ENCODE results near the gene BACH2.

BACH2 gene

DNA sequence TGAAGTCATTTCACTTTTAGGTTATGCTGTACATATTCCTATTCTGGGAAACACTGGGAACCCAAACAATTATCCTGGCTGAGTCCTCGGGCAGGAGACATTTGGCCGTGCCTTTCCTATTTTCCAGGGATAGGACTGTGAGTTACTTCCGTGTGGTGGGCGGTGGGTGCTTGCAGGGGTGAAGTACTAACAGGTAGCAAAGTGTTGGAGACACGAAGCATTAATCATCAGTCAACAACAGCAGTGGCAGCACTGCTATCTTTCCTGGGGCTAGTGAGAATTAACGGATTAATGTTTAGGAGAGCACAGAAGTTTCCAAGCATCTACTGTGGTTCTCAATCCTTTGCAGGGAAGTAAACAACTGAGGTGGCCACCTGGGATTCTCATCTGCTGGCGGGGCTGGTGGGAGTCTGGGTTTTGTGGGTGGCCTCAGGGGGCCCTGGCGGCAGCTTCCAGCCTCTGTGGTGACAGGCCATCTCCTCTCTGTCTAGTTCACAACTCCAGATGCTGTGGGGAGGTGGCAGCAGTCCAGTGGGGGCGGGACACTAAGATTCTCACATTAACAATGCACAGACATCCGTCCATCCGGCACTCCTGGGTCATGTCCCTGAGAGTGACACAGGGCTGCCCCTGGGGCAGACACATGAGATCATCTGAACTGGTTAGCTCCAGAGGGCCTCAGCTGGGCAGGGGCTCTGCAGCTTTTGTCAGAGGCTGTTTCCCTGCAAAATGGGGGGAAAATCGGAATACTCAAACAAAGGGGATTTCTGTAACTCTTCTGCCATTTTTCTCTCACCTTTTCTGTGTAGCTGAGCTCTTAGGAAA is 311.5 kb downstream of the BACH2 start:
- no peak for DNase-seq (ENCODE audit: low read depth)

DNA sequence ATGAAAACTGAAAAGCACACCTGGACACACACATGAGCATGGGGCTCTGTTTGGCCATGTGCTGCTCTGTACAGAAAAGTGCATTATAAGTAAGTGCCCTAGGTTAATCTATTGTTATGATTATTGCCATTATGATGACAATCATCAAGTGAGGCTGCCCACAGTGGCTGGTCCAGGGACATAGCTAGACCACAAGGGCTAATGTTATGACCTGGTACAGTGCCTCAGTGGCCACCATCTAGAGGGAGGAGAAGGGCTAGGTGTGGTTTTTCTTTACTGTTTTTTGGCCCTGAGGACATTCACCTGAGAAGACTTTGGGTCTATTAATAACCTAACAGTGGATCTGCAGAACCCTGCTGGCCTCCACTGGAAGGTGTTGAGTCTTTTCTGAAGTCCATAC is 316.3 kb downstream of the BACH2 start:
- TF ChIP-seq, protein P1, sequence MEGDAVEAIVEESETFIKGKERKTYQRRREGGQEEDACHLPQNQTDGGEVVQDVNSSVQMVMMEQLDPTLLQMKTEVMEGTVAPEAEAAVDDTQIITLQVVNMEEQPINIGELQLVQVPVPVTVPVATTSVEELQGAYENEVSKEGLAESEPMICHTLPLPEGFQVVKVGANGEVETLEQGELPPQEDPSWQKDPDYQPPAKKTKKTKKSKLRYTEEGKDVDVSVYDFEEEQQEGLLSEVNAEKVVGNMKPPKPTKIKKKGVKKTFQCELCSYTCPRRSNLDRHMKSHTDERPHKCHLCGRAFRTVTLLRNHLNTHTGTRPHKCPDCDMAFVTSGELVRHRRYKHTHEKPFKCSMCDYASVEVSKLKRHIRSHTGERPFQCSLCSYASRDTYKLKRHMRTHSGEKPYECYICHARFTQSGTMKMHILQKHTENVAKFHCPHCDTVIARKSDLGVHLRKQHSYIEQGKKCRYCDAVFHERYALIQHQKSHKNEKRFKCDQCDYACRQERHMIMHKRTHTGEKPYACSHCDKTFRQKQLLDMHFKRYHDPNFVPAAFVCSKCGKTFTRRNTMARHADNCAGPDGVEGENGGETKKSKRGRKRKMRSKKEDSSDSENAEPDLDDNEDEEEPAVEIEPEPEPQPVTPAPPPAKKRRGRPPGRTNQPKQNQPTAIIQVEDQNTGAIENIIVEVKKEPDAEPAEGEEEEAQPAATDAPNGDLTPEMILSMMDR (IDR thresholded peaks at IDR 0.05; ENCODE audit: insufficient read depth, low read depth, low read length, missing control alignments): no peak
- no peak for DNase-seq (ENCODE audit: low read depth)
- H3K4me3 ChIP-seq (ENCODE audit: low read depth, low read length): no peak overlapping the region

More for the DNA sequence above, 311.5 kb downstream of the BACH2 start:
- TF ChIP-seq, protein P1 (IDR thresholded peaks at IDR 0.05; ENCODE audit: insufficient read depth, low read depth, low read length, missing control alignments): no peak
- no peak overlapping the region for H3K4me3 ChIP-seq (ENCODE audit: low read depth, low read length)

DNA sequence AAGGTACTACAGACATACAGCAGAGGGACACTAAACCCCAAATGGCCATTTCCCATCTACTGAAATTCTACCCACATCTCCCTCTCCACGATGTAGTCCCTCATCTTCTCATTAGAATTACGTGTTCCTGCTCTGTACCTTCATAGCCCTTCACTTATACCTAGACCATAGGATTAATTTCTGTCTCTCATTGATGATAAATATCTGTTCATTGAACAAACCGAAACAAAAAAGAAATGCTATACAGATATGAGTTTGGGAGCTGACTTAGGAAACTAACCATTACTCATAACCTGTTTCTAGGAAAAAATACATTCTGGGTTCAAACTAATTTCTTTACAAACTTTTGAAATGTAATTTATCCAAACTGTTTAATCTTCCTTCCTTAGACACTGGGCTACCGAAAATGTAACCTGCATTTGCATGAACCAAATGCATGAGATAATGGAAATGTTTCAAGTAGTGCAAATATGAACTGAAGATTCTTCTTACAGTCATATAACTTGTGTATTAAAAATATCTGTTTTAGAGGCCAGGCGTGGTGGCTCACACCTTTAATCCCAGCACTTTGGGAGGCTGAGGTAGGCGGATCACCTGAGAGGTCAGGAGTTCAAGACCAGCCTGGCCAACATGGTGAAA is 317.0 kb downstream of the BACH2 start:
- no peak for DNase-seq (ENCODE audit: low read depth)
- TF ChIP-seq, protein P1 (IDR thresholded peaks at IDR 0.05; ENCODE audit: insufficient read depth, low read depth, low read length, missing control alignments): no peak
- H3K4me3 ChIP-seq (ENCODE audit: low read depth, low read length): no peak overlapping the region

DNA sequence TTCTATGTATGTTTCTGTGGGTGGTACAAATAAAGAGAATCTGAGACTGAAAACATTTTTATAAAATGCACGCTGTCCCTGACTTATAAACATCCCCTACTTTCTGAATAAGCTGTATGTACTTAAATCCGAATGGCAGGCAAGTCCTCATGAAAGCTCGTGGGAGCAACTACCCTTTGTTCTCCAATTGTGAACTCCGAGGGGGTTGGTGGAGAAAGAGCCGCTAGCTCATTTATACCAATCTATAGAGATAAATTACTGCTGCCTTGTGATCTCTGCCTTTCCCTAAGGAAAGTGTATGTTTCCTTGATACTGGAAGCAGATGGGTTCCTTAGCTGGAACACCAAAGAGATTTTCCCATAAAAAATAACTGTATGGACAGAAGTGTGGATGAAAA is 317.9 kb downstream of the BACH2 start:
- H3K4me3 ChIP-seq (ENCODE audit: low read depth, low read length): no peak overlapping the region
- TF ChIP-seq, protein P1 (IDR thresholded peaks at IDR 0.05; ENCODE audit: insufficient read depth, low read depth, low read length, missing control alignments): no peak

DNA sequence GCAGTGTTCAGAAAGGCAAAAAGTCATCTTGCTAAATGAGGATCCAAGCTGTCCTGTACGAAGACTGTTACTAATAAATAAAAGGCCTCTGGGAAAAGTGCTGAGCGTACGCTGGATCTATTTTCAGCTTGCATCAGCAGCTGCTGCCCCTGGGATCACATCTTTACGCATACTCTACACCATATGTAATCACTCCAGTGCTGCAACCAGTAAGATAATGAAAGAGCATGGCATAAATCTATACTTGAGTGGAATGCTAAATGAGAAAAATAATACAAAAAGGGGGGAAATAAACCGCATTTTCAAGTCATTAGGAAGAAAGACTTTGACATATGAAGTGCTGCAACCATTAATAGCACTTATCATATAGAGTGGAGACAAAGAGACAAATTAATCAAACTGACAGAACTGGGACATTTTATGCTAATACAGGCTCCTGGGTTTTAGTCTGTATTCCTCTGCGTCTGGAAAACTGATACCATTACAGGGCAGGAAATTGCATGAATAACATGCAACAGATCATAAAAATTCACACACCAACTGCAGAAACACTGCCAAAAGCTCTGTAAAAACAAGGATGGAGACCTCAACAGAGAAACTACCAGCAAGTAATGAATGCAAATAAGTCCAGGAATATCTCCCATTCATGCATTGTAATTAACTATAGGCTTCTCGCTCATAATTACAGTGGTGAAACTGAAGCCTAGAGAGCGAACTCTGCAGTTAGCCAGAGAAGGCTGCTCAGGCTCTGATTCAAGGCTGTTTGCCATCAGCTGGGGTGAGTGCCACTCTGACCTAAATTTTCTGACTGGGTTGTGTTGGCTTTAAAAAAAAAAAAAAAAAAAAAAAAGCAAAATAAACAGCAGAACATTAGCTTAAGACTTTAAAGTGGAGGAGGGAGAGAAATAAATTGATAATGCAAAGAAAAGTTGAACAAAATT is 318.6 kb downstream of the BACH2 start:
- TF ChIP-seq, protein P1 (IDR thresholded peaks at IDR 0.05; ENCODE audit: insufficient read depth, low read depth, low read length, missing control alignments): no peak
- H3K4me3 ChIP-seq (ENCODE audit: low read depth, low read length): no peak overlapping the region
- DNase-seq (ENCODE audit: low read depth): no peak

More for the DNA sequence above, 317.9 kb downstream of the BACH2 start:
- no peak for DNase-seq (ENCODE audit: low read depth)

DNA sequence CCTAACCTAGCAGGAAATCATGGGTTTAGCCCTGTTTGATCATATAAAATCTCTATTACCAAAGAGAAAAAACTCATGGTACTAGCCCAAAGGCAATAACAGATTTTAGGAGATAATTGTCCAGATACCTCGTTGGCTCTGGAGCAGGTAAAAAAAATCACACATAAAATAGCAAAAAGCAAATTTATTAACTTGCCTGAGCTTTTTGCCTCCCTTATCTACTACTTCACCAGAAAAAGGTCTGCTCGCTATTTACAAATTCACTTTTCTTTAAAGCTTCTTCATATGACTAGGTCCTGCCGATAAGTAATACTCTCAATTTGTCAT is 320.0 kb downstream of the BACH2 start:
- TF ChIP-seq, protein P1 (IDR thresholded peaks at IDR 0.05; ENCODE audit: insufficient read depth, low read depth, low read length, missing control alignments): no peak
- DNase-seq (ENCODE audit: low read depth): no peak
- no peak overlapping the region for H3K4me3 ChIP-seq (ENCODE audit: low read depth, low read length)
